Neutrophil (primary cell): ENCODE results near the gene SARDH.

Experiments used
- H3K27ac ChIP-seq: fragments of 200-600 bp; sonication (generic); 2 replicates; pipeline ENCODE4 v1.5.1; 2016; ENCODE audit warnings: mild to moderate bottlenecking, moderate library complexity
- H3K27me3 ChIP-seq: fragments of 200-600 bp; sonication (generic); 2 replicates; pipeline ENCODE4 v1.6.0; 2016; ENCODE audit warnings: mild to moderate bottlenecking
- H3K36me3 ChIP-seq: fragments of 200-600 bp; sonication (generic); 2 replicates; pipeline ENCODE4 v1.5.1; 2017
- H3K4me1 ChIP-seq, 2 experiments: fragments of 200-600 bp in 1 of 2; sonication (generic) in 1 of 2; 1 replicate in 1 of 2; 2 replicates in 1 of 2; pipeline versions ENCODE4 v1.5.1 to v1.6.1; 2013 to 2016; ENCODE audit warnings: low read depth in 1 of 2, low read length in 1 of 2, mild to moderate bottlenecking in 1 of 2, moderate library complexity in 1 of 2; ENCODE audit not compliant: control insufficient read depth in 1 of 2, insufficient read depth in 1 of 2
- H3K4me3 ChIP-seq, 2 experiments: fragments of 200-600 bp in 1 of 2; sonication (generic) in 1 of 2; 1 replicate in 1 of 2; 2 replicates in 1 of 2; pipeline ENCODE4 v1.5.1; 2013 to 2016; ENCODE audit warnings: low read depth in 1 of 2, low read length in 1 of 2, mild to moderate bottlenecking in 1 of 2, moderate library complexity in 1 of 2
- H3K9me3 ChIP-seq: fragments of 200-600 bp; sonication (generic); 2 replicates; pipeline ENCODE4 v1.5.1; 2016
- TF ChIP-seq, protein P1 (sequence below): fragments of 200-600 bp; sonication (generic); IDR thresholded peaks from 2 replicates; pipeline ENCODE4 v1.5.1; 2016; ENCODE audit warnings: antibody characterized with exemption

The SARDH gene

DNA sequence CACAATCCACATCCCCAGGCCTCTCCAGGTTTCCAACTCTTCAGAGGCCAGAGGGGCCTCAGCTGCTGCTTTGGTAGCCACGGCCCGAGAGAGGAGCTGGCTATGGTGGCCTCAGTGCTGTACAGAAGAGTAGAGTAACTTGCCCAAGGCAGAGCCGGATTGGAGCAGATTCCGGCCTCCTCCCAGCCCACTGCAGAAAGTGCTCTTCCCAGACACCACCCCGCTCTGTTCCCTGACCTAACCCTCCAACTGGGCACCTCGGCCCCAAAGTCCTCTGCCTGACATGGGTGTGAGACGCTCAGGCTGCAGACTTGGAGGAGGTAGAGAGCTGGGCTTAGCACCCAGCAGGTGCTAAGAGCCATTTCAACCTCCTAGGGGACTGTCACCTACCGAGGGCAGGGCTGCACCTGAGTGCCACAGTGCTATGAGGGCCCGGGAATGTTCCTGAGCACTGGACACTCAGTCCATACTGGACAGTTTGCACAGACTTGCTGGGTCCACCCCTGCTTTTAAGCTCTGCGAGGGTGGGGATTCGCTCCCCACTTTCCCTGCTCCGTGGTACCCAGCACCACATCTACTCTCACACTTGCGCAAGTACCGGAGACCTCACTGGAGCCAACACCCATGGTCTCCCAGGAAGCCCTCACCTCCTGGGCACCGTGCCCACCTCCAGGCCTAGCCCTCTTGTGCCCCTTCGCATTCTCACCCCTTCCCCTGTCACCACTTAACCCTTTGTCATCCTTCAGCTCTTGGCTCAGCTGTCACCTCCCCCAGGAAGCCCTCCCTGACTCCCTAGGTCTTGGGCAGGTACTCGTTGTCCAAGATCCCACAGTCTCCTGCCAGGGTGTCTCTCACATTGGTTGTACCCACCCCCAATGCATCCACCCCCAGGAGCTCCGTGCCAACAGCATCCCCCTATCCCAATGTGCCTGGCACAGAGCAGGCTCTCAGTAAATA lies 52.2 kb downstream of the SARDH start:
- TF ChIP-seq, protein P1, sequence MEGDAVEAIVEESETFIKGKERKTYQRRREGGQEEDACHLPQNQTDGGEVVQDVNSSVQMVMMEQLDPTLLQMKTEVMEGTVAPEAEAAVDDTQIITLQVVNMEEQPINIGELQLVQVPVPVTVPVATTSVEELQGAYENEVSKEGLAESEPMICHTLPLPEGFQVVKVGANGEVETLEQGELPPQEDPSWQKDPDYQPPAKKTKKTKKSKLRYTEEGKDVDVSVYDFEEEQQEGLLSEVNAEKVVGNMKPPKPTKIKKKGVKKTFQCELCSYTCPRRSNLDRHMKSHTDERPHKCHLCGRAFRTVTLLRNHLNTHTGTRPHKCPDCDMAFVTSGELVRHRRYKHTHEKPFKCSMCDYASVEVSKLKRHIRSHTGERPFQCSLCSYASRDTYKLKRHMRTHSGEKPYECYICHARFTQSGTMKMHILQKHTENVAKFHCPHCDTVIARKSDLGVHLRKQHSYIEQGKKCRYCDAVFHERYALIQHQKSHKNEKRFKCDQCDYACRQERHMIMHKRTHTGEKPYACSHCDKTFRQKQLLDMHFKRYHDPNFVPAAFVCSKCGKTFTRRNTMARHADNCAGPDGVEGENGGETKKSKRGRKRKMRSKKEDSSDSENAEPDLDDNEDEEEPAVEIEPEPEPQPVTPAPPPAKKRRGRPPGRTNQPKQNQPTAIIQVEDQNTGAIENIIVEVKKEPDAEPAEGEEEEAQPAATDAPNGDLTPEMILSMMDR: no peak
- H3K36me3 ChIP-seq: no peaks in the 10 kb centered on the region
- no peaks in the 10 kb centered on the region for H3K9me3 ChIP-seq
- H3K4me3 ChIP-seq: no peak overlapping the region
- no peak overlapping the region for H3K27ac ChIP-seq
- no peaks in the 10 kb centered on the region for H3K4me1 ChIP-seq
- H3K27me3 ChIP-seq: no peaks in the 10 kb centered on the region

DNA sequence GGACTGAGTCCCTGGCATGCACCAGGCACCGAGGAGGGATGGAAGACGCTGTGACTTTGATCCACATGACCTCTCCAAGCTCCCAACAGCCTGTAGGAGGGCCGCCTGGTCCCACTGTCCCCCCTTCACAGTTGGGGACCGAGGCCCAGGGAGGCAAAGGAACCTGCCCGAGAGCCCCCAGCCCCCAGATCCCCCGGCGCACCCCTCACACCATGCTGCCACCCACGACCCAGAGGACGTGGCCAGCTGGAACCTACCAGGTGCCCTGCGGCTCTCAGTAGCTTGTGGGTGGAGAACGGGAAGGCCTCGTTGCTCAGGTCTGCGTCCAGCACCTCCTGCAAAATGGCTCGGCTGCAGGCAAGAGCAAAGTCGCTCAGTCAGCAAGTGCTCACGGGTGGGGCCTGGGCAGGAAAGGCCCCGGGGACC lies 53.2 kb downstream of the SARDH start:
- no peaks in the 10 kb centered on the region for H3K4me1 ChIP-seq
- no peaks in the 10 kb centered on the region for H3K9me3 ChIP-seq
- no peak overlapping the region for H3K27ac ChIP-seq
- H3K36me3 ChIP-seq: no peaks in the 10 kb centered on the region
- no peaks in the 10 kb centered on the region for H3K27me3 ChIP-seq
- TF ChIP-seq, protein P1: no peak
- no peak overlapping the region for H3K4me3 ChIP-seq

DNA sequence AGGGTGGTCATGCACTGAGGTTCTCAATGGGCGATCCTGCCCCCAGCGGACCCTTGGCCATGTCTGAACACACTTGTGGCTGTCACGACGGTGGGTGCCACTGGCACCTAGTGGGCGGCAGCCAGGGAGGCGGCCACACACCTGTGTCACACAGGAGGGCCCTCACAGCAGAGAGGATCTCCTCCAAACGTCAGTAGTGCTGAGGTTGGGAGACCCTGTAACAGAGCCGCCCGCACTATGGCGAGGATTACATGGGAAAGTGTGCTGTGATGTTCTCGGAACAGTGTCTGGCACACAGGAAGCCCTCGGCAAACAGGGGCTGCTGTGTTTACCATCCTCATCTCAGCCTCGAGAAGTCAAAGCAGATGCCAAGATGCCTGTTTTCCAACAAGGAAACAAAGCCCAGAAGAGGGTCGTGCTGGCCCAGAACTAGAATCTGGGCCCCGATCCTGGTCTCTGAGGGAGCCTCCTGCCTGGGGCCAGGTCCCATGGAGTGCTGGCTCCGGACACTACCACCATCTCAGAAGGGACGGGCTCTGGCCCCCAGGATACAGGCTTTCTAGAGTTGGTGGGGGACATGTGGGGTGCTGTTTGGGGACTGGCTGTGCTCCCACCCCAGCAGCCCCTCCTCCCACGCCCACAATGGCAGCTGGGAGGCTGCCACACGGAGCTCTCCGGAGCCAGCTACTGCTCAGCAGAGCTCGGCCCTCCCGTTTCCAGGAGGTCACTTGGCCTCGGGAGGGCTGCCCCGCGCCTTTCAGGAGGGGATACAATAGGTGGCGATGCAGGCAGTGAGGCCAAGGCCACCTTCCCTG lies 53.8 kb downstream of the SARDH start:
- H3K9me3 ChIP-seq: no peaks in the 10 kb centered on the region
- TF ChIP-seq, protein P1: no peak
- no peaks in the 10 kb centered on the region for H3K27me3 ChIP-seq
- H3K4me3 ChIP-seq: no peak overlapping the region
- H3K4me1 ChIP-seq: no peaks in the 10 kb centered on the region
- H3K27ac ChIP-seq: no peak overlapping the region
- no peaks in the 10 kb centered on the region for H3K36me3 ChIP-seq

DNA sequence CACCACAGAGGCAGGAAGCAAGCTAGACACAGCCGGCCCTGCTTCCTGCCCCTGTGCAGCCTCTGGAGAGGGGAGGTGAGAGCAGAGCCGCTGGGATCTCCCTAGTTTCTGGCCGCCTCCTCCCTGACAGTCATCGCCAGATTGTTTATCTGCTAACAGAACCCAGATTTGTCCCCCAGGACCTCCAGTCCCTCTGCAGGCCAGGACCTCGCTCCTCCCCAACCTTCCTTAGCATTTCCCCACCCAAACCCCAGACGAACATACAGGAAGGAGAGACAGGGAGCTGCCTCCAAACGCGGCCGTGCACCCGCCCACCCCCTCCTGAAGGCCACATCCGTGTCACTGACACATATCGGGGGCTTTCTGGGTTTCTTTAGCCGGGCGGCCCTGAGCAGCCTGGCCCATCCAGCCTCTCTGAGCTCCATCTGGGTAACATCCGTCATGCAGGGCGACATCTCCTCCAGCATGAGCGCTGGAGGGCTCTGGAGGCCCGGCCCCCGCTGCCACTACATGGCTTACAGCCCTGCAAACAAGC lies 54.5 kb downstream of the SARDH start:
- H3K4me3 ChIP-seq: no peak overlapping the region
- TF ChIP-seq, protein P1: no peak
- H3K9me3 ChIP-seq: no peaks in the 10 kb centered on the region
- no peaks in the 10 kb centered on the region for H3K36me3 ChIP-seq
- no peak overlapping the region for H3K27ac ChIP-seq
- no peaks in the 10 kb centered on the region for H3K27me3 ChIP-seq
- H3K4me1 ChIP-seq: no peaks in the 10 kb centered on the region

DNA sequence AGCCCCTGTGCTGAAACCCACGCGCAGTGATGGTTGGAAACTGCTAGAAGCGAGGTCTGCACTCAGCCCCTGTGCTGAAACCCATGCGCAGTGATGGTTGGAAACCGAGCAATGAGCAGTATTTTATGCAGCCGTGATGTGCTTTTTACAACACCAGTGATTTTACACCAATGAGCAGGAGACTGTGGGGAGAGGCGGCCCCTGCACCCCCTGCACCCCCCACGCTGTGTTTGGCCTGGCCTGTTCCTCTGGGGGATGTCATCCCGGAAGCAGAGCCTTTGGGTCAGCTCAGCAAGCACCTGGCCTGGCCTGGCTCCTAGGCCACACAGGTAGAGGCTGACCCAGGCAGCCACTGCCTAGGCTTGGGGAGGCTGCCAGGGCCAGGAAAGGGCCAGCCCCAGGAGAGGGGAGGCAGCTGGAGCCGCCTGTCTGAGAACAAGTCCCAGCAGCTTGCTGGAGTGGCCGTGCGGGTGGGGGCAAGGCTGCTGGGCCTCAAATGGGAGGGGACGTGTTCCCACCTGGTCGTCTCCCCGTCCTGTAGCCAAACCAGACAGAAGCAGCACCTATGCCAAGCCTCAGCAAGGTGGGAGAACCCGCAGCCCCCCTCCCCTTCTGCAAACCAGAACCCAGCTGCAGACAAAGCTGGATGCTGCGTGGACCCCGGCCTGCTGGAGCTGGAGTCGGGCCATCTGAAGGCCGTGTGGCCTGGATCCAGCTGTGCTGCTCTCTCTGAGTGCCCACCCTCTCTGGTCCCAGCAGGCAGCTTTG lies 55.1 kb downstream of the SARDH start:
- Histone ChIP-seq H3K4me1 (no peaks in the 10 kb centered on the region), H3K9me3 (no peaks in the 10 kb centered on the region), H3K27ac (no peak overlapping the region), H3K36me3 (no peaks in the 10 kb centered on the region), H3K4me3 (no peak overlapping the region), H3K27me3 (no peaks in the 10 kb centered on the region)
- TF ChIP-seq, protein P1: no peak
